ENCODE data around the gene TBCD. TPM values are rescaled to one million over a fixed set of nuclear protein-coding genes. Genes with fewer than 3 reads are reported as not detected.
A peak's percentile ranks its signal among the peaks of the same experiment; 100 is the strongest.

The TBCD gene
- total RNA-seq, 1 experiment from 2014 or later = 94.6 TPM

GRCh38 chr17:82874011-82874835 is 122.4 kb downstream of the TBCD start:
- Mint-ChIP-seq H3K36me3 (ENCODE audit: insufficient read depth, unreplicated experiment) (peaks cover 24% of the 10 kb centered on the region), H3K27ac (ENCODE audit: unreplicated experiment) (peak overlapping the region; percentile 86), H3K9me3 (ENCODE audit: unreplicated experiment) (no peaks in the 10 kb centered on the region), H3K4me1 (ENCODE audit: low read depth, unreplicated experiment) (peaks cover 27% of the 10 kb centered on the region), H3K27me3 (ENCODE audit: insufficient read depth, unreplicated experiment) (no peaks in the 10 kb centered on the region), H3K4me3 (ENCODE audit: unreplicated experiment) (no peak overlapping the region)
- CTCF ChIA-PET = interaction anchor here (1.3 to 2.7 kb wide), 4 partner anchors 15 to 92 kb away, joined by 5 to 38 read pairs (median 10); no protein-coding TSS in a partner anchor
- TF ChIP-seq CTCF (IDR thresholded peaks at IDR 0.05; ENCODE audit: insufficient read depth in 1 of 2, low read depth in 1 of 2, low read length in 1 of 2, severe bottlenecking in 1 of 2, unreplicated experiment in 1 of 2) = no peak
- DNase-seq = no peak
- no TSS peak for BruUV-seq (replicated peaks)
- Histone ChIP-seq H3K4me1 (peaks cover 23% of the 10 kb centered on the region), H3K4me3 (ENCODE audit: low read depth, low read length) (no peak overlapping the region), H3K36me3 (ENCODE audit: control insufficient read depth, insufficient read depth, low read length) (no peaks in the 10 kb centered on the region), H3K27me3 (replicated peaks; ENCODE audit: control insufficient read depth, insufficient read depth, low read length) (no peaks in the 10 kb centered on the region), H3K9me3 (no peaks in the 10 kb centered on the region)
- POLR2A ChIA-PET = interaction anchor here (1.0 kb wide), 1 partner anchor 16 kb away, joined by 3 read pairs; no protein-coding TSS in a partner anchor
- intact Hi-C loops (cut with micrococcal nuclease; ENCODE audit: unreplicated experiment) = no loop called here

GRCh38 chr17:82875407-82875856 is 123.6 kb downstream of the TBCD start:
- BruUV-seq (replicated peaks) = no TSS peak
- CTCF ChIA-PET = interaction anchor here (0.9 to 2.7 kb wide), 5 partner anchors 14 to 94 kb away, joined by 3 to 38 read pairs (median 7); no protein-coding TSS in a partner anchor
- H3K27ac Mint-ChIP-seq (ENCODE audit: unreplicated experiment) = peak overlapping the region; percentile 86

More at GRCh38 chr17:82875407-82875856, 123.6 kb downstream of the TBCD start:
- Mint-ChIP-seq H3K4me3 (ENCODE audit: unreplicated experiment) (peak overlapping the region; percentile 68), H3K36me3 (ENCODE audit: insufficient read depth, unreplicated experiment) (peaks cover 26% of the 10 kb centered on the region), H3K9me3 (ENCODE audit: unreplicated experiment) (no peaks in the 10 kb centered on the region), H3K27me3 (ENCODE audit: insufficient read depth, unreplicated experiment) (no peaks in the 10 kb centered on the region), H3K4me1 (ENCODE audit: low read depth, unreplicated experiment) (peaks cover 39% of the 10 kb centered on the region)
- Histone ChIP-seq H3K27me3 (replicated peaks; ENCODE audit: control insufficient read depth, insufficient read depth, low read length) (no peaks in the 10 kb centered on the region), H3K9me3 (no peaks in the 10 kb centered on the region), H3K4me1 (peaks cover 23% of the 10 kb centered on the region), H3K36me3 (ENCODE audit: control insufficient read depth, insufficient read depth, low read length) (no peaks in the 10 kb centered on the region), H3K4me3 (ENCODE audit: low read depth, low read length) (peak overlapping the region; percentile 16)
- POLR2A ChIA-PET = interaction anchor here (1.0 kb wide), 1 partner anchor 15 kb away, joined by 3 read pairs; no protein-coding TSS in a partner anchor
- DNase-seq = peak; percentile 89
- TF ChIP-seq CTCF (IDR thresholded peaks at IDR 0.05; ENCODE audit: insufficient read depth in 1 of 2, low read depth in 1 of 2, low read length in 1 of 2, severe bottlenecking in 1 of 2, unreplicated experiment in 1 of 2) = no peak
- intact Hi-C loops (cut with micrococcal nuclease; ENCODE audit: unreplicated experiment) = no loop called here

Measured in Caco-2 (cell line).